HepG2 (cell line): ENCODE results near the gene COQ10B. TPM values are rescaled to one million over a fixed set of nuclear protein-coding genes. Genes with fewer than 3 reads are reported as not detected.

Source experiments
- CBX2 ChIP-seq, 2 experiments: fragments of 200-600 bp in 1 of 2; sonication (generic); formaldehyde crosslinking in 1 of 2; IDR thresholded peaks; 2 replicates each; pipeline versions ENCODE4 v1.7.0 to v1.8.1; 2018 to 2022; ENCODE audit warnings: low read depth in 2 of 2, low read length in 1 of 2, mild to moderate bottlenecking in 1 of 2, missing genetic modification reagents in 1 of 2
- DPF2 ChIP-seq: sonication (generic); formaldehyde crosslinking; IDR thresholded peaks from 2 replicates; pipeline ENCODE4 v1.4.0; 2020; ENCODE audit warnings: mild to moderate bottlenecking, low read depth, missing genetic modification reagents, borderline replicate concordance
- HOXA3 ChIP-seq: sonication (generic); formaldehyde crosslinking; IDR thresholded peaks from 2 replicates; pipeline ENCODE4 v1.5.0; 2020; ENCODE audit warnings: missing genetic modification reagents
- polyA plus RNA-seq, 8 experiments: library from polyadenylated mRNA; depleted of rRNA in 3 of 8; stranded (reverse) in 7 of 8; unstranded in 1 of 8; fragments of >200 nt; fragmentation: Illumina TruSeq in 4 of 8; extraction: Trizol in 4 of 8; gene quantifications; 2 replicates each; pipeline versions ENCODE4 v1.2.1 to v1.2.3, GENCODE V29; 2011 to 2016; ENCODE audit warnings: low read depth in 4 of 8, missing spikeins in 1 of 8, mixed read lengths in 1 of 8; ENCODE audit not compliant: insufficient read depth in 1 of 8
- total RNA-seq, 5 experiments: library from RNA; depleted of rRNA; stranded (reverse); fragments of >200 nt; fragmentation: Illumina TruSeq; extraction: Trizol; gene quantifications; 2 replicates each; pipeline ENCODE4 v1.2.3, GENCODE V29; 2016; ENCODE audit warnings: low read depth in 1 of 5
- TF ChIP-seq, protein P1 (sequence below), 2 experiments: sonication (generic) in 1 of 2; formaldehyde crosslinking in 1 of 2; IDR thresholded peaks; 2 replicates each; pipeline versions ENCODE4 v1.6.1 to v1.9.0; 2014 to 2022; ENCODE audit warnings: antibody characterized with exemption in 1 of 2, borderline replicate concordance in 1 of 2, inconsistent platforms in 1 of 2, low read depth in 1 of 2, missing genetic modification reagents in 1 of 2
- TF ChIP-seq, protein P2 (sequence below): sonication (generic); formaldehyde crosslinking; IDR thresholded peaks from 2 replicates; pipeline ENCODE4 v1.5.0; 2020; ENCODE audit warnings: missing genetic modification reagents
- TF ChIP-seq, protein P3 (sequence below): sonication (generic); formaldehyde crosslinking; IDR thresholded peaks from 2 replicates; pipeline ENCODE4 v1.4.0; 2020; ENCODE audit warnings: missing genetic modification reagents
- TF ChIP-seq, protein P4 (sequence below): sonication (generic); formaldehyde crosslinking; IDR thresholded peaks from 2 replicates; pipeline ENCODE4 v1.5.0; 2020; ENCODE audit warnings: missing genetic modification reagents, mild to moderate bottlenecking, borderline replicate concordance

COQ10B gene
- total and polyA plus RNA-seq, 2 of the 13 experiments (the other 11 are each of a cell fraction or from before 2014, with no cell fraction given): 4.6 to 34.9 TPM

DNA sequence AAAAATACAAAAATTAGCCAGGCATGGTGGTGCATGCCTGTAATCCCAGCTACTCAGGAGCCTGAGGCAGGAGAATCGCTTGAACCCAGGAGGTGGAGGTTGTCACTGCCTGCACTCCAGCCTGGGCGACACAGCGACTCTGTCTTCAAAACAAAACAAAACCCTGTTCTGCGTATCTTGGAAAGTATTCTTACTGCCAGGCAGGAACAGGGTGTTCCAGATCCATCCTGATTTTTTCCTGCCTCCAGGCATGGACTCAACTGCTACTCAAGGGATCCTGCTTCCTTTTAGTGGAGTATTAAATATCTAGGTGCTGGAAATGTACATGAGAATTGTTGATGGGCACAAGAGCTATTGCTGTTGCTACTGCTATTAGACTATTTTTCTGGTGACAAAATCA, 34.0 kb downstream of the COQ10B start (continued):
- TF ChIP-seq, protein P1, sequence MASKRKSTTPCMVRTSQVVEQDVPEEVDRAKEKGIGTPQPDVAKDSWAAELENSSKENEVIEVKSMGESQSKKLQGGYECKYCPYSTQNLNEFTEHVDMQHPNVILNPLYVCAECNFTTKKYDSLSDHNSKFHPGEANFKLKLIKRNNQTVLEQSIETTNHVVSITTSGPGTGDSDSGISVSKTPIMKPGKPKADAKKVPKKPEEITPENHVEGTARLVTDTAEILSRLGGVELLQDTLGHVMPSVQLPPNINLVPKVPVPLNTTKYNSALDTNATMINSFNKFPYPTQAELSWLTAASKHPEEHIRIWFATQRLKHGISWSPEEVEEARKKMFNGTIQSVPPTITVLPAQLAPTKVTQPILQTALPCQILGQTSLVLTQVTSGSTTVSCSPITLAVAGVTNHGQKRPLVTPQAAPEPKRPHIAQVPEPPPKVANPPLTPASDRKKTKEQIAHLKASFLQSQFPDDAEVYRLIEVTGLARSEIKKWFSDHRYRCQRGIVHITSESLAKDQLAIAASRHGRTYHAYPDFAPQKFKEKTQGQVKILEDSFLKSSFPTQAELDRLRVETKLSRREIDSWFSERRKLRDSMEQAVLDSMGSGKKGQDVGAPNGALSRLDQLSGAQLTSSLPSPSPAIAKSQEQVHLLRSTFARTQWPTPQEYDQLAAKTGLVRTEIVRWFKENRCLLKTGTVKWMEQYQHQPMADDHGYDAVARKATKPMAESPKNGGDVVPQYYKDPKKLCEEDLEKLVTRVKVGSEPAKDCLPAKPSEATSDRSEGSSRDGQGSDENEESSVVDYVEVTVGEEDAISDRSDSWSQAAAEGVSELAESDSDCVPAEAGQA (IDR thresholded peaks at IDR 0.05; ENCODE audit: low read depth): no peak
- TF ChIP-seq, protein P1 (CRISPR knock-in tag; IDR thresholded peaks at IDR 0.05; ENCODE audit: borderline replicate concordance): no peak
- TF ChIP-seq CBX2 (IDR thresholded peaks at IDR 0.05; ENCODE audit: low read depth, low read length) (no peak), CBX2 (CRISPR knock-in tag; IDR thresholded peaks at IDR 0.05; ENCODE audit: low read depth) (no peak), HOXA3 (CRISPR knock-in tag) (no peak), DPF2 (no peak)
- TF ChIP-seq, protein P2, sequence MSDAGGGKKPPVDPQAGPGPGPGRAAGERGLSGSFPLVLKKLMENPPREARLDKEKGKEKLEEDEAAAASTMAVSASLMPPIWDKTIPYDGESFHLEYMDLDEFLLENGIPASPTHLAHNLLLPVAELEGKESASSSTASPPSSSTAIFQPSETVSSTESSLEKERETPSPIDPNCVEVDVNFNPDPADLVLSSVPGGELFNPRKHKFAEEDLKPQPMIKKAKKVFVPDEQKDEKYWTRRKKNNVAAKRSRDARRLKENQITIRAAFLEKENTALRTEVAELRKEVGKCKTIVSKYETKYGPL: no peak
- TF ChIP-seq, protein P3, sequence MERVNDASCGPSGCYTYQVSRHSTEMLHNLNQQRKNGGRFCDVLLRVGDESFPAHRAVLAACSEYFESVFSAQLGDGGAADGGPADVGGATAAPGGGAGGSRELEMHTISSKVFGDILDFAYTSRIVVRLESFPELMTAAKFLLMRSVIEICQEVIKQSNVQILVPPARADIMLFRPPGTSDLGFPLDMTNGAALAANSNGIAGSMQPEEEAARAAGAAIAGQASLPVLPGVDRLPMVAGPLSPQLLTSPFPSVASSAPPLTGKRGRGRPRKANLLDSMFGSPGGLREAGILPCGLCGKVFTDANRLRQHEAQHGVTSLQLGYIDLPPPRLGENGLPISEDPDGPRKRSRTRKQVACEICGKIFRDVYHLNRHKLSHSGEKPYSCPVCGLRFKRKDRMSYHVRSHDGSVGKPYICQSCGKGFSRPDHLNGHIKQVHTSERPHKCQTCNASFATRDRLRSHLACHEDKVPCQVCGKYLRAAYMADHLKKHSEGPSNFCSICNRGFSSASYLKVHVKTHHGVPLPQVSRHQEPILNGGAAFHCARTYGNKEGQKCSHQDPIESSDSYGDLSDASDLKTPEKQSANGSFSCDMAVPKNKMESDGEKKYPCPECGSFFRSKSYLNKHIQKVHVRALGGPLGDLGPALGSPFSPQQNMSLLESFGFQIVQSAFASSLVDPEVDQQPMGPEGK: no peak
- TF ChIP-seq, protein P4, sequence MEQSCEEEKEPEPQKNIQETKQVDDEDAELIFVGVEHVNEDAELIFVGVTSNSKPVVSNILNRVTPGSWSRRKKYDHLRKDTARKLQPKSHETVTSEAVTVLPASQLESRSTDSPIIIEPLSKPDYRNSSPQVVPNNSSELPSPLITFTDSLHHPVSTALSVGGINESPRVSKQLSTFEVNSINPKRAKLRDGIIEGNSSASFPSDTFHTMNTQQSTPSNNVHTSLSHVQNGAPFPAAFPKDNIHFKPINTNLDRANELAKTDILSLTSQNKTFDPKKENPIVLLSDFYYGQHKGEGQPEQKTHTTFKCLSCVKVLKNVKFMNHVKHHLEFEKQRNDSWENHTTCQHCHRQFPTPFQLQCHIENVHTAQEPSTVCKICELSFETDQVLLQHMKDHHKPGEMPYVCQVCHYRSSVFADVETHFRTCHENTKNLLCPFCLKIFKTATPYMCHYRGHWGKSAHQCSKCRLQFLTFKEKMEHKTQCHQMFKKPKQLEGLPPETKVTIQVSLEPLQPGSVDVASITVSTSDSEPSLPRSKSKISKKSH (CRISPR knock-in tag): no peak
- TF ChIP-seq, all 625 proteins: peak for 3
